Islet of Langerhans (tissue), 1 donor: ENCODE data around the gene SP9.
"Not testable (repeated sequence)": the region's sequence is repeated elsewhere in the genome, so short reads cannot be mapped to it uniquely, and the experiment has no call there.

Experiments
- FAIRE-seq: peaks from one replicate; lab custom pipeline; 2011; peaks lifted over from hg19 to GRCh38; lab: Jason Lieb, UNC

Gene SP9

GRCh38 chr2:174344716-174345461 is 10.1 kb downstream of the SP9 start:
- FAIRE-seq: no peak

DNA sequence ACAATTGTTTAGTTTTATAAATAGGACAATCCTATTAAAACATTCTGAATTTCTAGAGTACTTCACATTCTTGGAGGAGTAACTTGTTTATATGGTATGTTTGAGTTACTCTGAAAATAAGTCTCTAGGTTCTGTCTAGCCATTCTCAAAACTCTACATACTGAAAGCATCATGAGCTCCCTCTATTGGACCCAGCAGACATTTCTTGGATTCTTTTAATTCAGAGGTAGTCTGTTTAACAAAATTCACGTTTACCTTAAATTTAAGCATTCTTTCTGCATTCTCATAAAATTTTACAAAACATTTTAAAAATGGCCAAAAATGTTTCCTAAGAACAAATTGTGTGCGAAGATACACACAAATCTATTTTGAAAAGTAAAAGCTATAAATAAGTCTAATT is 15.3 kb downstream of the SP9 start:
- FAIRE-seq: peak; percentile 24

DNA sequence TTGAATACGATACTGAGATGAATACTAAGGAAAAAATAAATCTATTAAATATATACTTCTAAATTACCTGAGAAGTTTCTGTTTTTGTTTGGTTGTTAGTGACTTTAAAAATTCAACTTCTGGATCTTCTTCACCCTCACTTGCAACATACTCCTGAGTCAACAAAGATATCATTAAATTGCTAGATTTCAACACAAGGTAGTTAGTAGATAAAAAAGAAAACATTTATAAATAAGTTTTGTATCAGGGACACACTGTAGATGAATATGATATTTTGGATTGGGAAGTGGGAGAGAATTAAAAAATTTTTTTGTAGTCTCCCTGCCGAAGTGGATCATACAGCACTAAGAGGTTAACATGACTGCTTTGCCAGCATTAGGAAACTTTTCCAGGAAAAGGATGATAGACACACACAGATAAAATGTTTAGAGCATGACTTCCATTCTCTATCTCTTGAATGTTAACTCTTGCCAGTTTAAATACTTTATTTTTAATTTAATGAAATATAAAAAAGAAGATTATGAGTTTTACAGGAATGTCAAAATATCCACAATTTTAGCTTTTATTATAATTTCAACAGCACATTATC is 15.9 kb downstream of the SP9 start:
- FAIRE-seq: no peak

GRCh38 chr2:174353004-174353403 is 18.2 kb downstream of the SP9 start:
- FAIRE-seq: no peak

- no peak for FAIRE-seq
Observed at GRCh38 chr2:174356347-174356746, 21.6 kb downstream of the SP9 start.

- not testable (repeated sequence) for FAIRE-seq
Observed at GRCh38 chr2:174359663-174360062, 24.9 kb downstream of the SP9 start.

GRCh38 chr2:174362949-174363348 is 28.2 kb downstream of the SP9 start:
- FAIRE-seq: no peak

DNA sequence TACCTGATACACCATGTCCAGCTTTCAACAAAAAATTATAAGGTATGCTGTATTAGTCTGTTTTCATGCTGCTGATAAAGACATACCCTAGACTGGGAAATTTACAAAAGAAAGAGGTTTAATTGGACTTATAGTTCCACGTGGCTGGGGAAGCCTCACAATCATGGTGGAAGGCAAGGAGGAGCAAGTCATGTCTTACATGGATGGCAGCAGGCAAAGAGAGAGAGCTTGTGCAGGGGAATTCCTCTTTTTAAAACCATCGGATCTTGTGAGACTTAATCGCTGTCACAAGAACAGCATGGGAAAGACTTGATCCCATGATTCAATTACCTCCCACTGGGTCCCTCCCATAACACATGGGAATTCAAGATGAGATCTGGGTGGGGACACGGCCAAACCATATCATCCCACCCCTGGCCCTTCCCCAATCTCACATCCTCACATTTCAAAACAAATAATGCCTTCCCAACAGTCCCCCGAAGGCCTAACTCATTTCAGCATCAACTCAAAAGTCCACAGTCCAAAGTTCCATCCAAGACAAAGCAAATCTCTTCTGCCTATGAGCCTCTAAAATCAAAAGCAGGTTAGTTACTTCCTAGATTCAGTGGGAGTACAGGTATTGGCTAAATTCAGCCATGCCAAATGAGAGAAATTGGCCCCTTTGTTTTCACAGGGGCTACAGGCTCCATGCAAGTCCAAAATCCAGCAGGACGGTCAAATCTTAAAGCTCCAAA is 28.9 kb downstream of the SP9 start:
- FAIRE-seq: not testable (repeated sequence)

GRCh38 chr2:174364628-174365027 is 29.9 kb downstream of the SP9 start:
- no peak for FAIRE-seq

- no peak for FAIRE-seq
Observed at GRCh38 chr2:174365571-174365970, 30.8 kb downstream of the SP9 start.

- no peak for FAIRE-seq
Observed at GRCh38 chr2:174368691-174369090, 33.9 kb downstream of the SP9 start.

- no peak for FAIRE-seq
Observed at GRCh38 chr2:174376967-174377366, 42.2 kb downstream of the SP9 start.

DNA sequence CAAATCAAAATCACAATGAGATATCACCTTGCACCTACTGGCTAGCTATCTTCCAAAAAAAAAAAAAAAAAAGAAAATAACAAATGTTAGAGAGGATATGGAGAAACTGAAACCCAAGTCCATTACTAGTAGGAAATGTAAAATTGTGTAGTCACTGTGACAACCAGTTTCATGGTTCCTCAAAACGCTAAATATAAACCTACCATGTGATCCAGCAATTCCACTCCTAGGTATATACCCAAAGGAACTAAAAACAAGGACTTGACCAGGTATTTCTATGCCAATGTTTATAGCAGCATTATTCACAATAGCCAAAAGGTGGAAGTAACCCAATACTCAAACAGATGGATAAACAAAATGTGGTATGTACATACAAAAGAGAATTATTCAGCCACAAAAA is 49.0 kb downstream of the SP9 start:
- no peak for FAIRE-seq

- FAIRE-seq: no peak
Observed at GRCh38 chr2:174385201-174385600, 50.4 kb downstream of the SP9 start.
